Uterus (tissue), 2 donors: ENCODE measurements around the gene NDUFS4.

ENCODE experiments used
- POLR2A ChIP-seq, 2 donors: fragments of 450-650 bp; IDR thresholded peaks; one replicate each; pipeline ENCODE4 v1.6.1; 2016; ENCODE audit warnings: antibody characterized with exemption in 2 of 2, mild to moderate bottlenecking in 1 of 2, moderate library complexity in 1 of 2
- TF ChIP-seq, protein P1 (sequence below), 4 experiments: fragments of 200-600 bp in 2 of 4; fragments of 450-650 bp in 2 of 4; sonication (generic) in 2 of 4; IDR thresholded peaks; one replicate each; pipeline ENCODE4 v1.5.1; 2016 to 2019; ENCODE audit warnings: antibody characterized with exemption in 4 of 4, mild to moderate bottlenecking in 2 of 4, moderate library complexity in 1 of 4

DNA sequence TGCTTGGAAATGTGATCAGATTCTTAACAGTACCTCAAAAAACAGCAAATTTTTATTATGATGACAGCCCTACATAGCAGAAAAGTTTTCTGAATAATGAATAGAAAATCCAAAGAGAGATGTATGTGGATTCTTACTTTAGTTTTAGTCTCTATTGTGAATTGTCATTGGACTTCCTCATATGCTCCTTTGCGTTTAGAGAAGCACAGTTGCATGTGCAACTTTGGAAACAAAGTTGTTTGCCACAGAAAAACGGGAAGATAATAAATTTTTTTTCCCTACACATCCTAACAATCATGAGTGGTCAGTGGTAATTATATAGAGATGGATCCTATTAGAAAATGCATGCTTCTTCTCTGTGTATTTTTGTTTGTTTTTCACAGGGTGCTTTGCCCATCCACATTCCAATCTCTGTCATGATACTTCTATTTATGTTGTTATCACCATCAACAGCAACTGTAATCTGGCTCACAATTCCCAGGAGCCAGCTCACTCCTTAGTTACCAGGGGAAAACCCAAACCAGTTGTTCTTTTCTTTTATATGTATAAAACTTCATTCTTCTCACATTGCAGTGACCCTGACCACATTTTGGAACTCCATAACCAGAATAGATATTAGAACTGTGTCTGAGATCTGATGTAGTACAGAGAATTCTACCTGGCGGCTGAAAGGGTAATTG lies 118.7 kb downstream of the NDUFS4 start:
- TF ChIP-seq, protein P1, sequence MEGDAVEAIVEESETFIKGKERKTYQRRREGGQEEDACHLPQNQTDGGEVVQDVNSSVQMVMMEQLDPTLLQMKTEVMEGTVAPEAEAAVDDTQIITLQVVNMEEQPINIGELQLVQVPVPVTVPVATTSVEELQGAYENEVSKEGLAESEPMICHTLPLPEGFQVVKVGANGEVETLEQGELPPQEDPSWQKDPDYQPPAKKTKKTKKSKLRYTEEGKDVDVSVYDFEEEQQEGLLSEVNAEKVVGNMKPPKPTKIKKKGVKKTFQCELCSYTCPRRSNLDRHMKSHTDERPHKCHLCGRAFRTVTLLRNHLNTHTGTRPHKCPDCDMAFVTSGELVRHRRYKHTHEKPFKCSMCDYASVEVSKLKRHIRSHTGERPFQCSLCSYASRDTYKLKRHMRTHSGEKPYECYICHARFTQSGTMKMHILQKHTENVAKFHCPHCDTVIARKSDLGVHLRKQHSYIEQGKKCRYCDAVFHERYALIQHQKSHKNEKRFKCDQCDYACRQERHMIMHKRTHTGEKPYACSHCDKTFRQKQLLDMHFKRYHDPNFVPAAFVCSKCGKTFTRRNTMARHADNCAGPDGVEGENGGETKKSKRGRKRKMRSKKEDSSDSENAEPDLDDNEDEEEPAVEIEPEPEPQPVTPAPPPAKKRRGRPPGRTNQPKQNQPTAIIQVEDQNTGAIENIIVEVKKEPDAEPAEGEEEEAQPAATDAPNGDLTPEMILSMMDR (IDR thresholded peaks at IDR 0.05), result no peak
- no peak for TF ChIP-seq POLR2A (IDR thresholded peaks at IDR 0.05)
